HEK293T (cell line): Measurements from ENCODE around the gene MAG.

Experiments used
- CTCF ChIA-PET: fragments of 350-600 bp; formaldehyde crosslinking; extraction: SDS; loops from one replicate; lab custom pipeline; 2021; ENCODE audit warnings: antibody characterized with exemption, inconsistent platforms; lab: Yijun Ruan, JAX
- POLR2A ChIA-PET: fragments of 350-600 bp; formaldehyde crosslinking; extraction: SDS; loops from one replicate; lab custom pipeline; 2020; ENCODE audit warnings: antibody characterized with exemption, inconsistent platforms; lab: Yijun Ruan, JAX
- DNase-seq: peaks from one replicate; pipeline ENCODE4 v3.0.0; 2012; ENCODE audit warnings: mixed read lengths; ENCODE audit errors: extremely low spot score
- ARNT ChIP-seq: fragments of 450-650 bp; IDR thresholded peaks from 2 replicates; pipeline ENCODE4 v1.6.1; 2017; ENCODE audit warnings: mild to moderate bottlenecking
- BHLHE40 ChIP-seq: fragments of 450-650 bp; IDR thresholded peaks from 2 replicates; pipeline ENCODE4 v1.6.1; 2016; ENCODE audit warnings: mild to moderate bottlenecking, moderate library complexity, borderline replicate concordance
- CTBP1 ChIP-seq: fragments of 450-650 bp; IDR thresholded peaks from 2 replicates; pipeline ENCODE4 v1.6.1; 2016; ENCODE audit warnings: borderline replicate concordance
- ELF4 ChIP-seq: fragments of 450-650 bp; IDR thresholded peaks from 2 replicates; pipeline ENCODE4 v1.6.1; 2017; ENCODE audit warnings: antibody characterized with exemption
- FOXA1 ChIP-seq: fragments of 450-650 bp; IDR thresholded peaks from 2 replicates; pipeline ENCODE4 v1.6.1; 2016; ENCODE audit warnings: mild to moderate bottlenecking
- FOXK2 ChIP-seq: fragments of 450-650 bp; IDR thresholded peaks from 2 replicates; pipeline ENCODE4 v1.6.1; 2016; ENCODE audit warnings: mild to moderate bottlenecking
- FOXM1 ChIP-seq: fragments of 450-650 bp; IDR thresholded peaks from 2 replicates; pipeline ENCODE4 v1.6.1; 2017; ENCODE audit warnings: mild to moderate bottlenecking, borderline replicate concordance
- HDGF ChIP-seq: fragments of 450-650 bp; IDR thresholded peaks from 2 replicates; pipeline ENCODE4 v1.6.1; 2017; ENCODE audit warnings: antibody characterized with exemption, borderline replicate concordance
- L3MBTL2 ChIP-seq: fragments of 450-650 bp; conservative IDR thresholded peaks from 2 replicates; pipeline ENCODE4 v1.6.1; 2016; ENCODE audit warnings: mild to moderate bottlenecking
- LEF1 ChIP-seq: fragments of 450-650 bp; IDR thresholded peaks from 2 replicates; pipeline ENCODE4 v1.6.1; 2017; ENCODE audit warnings: mild to moderate bottlenecking, borderline replicate concordance
- NFRKB ChIP-seq: fragments of 450-650 bp; IDR thresholded peaks from 2 replicates; pipeline ENCODE4 v1.6.1; 2016; ENCODE audit warnings: mild to moderate bottlenecking, moderate library complexity
- PKNOX1 ChIP-seq: fragments of 450-650 bp; IDR thresholded peaks from 2 replicates; pipeline ENCODE4 v1.6.1; 2016
- SP1 ChIP-seq: fragments of 450-650 bp; IDR thresholded peaks from 2 replicates; pipeline ENCODE4 v1.6.1; 2017
- SUZ12 ChIP-seq: fragments of 450-650 bp; IDR thresholded peaks from 2 replicates; pipeline ENCODE4 v1.6.1; 2016; ENCODE audit warnings: mild to moderate bottlenecking
- TARDBP ChIP-seq: fragments of 450-650 bp; IDR thresholded peaks from 2 replicates; pipeline ENCODE4 v1.6.1; 2016
- ZNF384 ChIP-seq: fragments of 450-650 bp; IDR thresholded peaks from 2 replicates; pipeline ENCODE4 v1.6.1; 2016

MAG gene

GRCh38 chr19:35304036-35304435, 12.1 kb downstream of the MAG start:
- POLR2A ChIA-PET, result no interaction called here
- DNase-seq, result no peak
- TF ChIP-seq LEF1 (no peak), ZNF384 (no peak), FOXA1 (no peak), CTBP1 (no peak), L3MBTL2 (no peak), SP1 (no peak), ARNT (no peak), HDGF (no peak), BHLHE40 (no peak), TARDBP (no peak), PKNOX1 (no peak), ELF4 (no peak), SUZ12 (no peak), NFRKB (no peak), FOXM1 (no peak)
- CTCF ChIA-PET, result no interaction called here

GRCh38 chr19:35305181-35305580, 13.2 kb downstream of the MAG start:
- DNase-seq, result no peak
- no peak for TF ChIP-seq L3MBTL2
- no peak for TF ChIP-seq SUZ12
- no peak for TF ChIP-seq BHLHE40
- ChIA-PET POLR2A (no interaction called here), CTCF (no interaction called here)

GRCh38 chr19:35306473-35307246, 14.7 kb downstream of the MAG start:
- peak; percentile 48 for DNase-seq
- ChIA-PET CTCF (no interaction called here), POLR2A (no interaction called here)
- no peak for TF ChIP-seq ZNF384
- TF ChIP-seq SUZ12, result no peak
- no peak for TF ChIP-seq NFRKB
- TF ChIP-seq BHLHE40, result no peak
- no peak for TF ChIP-seq CTBP1
- TF ChIP-seq FOXA1, result no peak
- TF ChIP-seq FOXM1, result no peak
- TF ChIP-seq L3MBTL2, result no peak

- DNase-seq, result no peak
- TF ChIP-seq FOXM1 (no peak), L3MBTL2 (no peak), TARDBP (no peak), PKNOX1 (no peak), ELF4 (no peak), NFRKB (no peak), LEF1 (no peak), CTBP1 (no peak), SUZ12 (no peak), FOXA1 (no peak), FOXK2 (no peak), BHLHE40 (no peak), SP1 (no peak), ARNT (no peak)
- CTCF ChIA-PET, result interaction anchor here (0.6 kb wide), 1 partner anchor 110 kb away, joined by 3 read pairs; no protein-coding TSS in a partner anchor
- POLR2A ChIA-PET, result no interaction called here
Measured at GRCh38 chr19:35307931-35308330, 16.0 kb downstream of the MAG start.

- ChIA-PET POLR2A (no interaction called here), CTCF (no interaction called here)
- TF ChIP-seq PKNOX1, result no peak
- no peak for TF ChIP-seq CTBP1
- TF ChIP-seq LEF1, result no peak
- no peak for TF ChIP-seq SUZ12
- TF ChIP-seq SP1, result no peak
- no peak for TF ChIP-seq BHLHE40
- no peak for TF ChIP-seq FOXA1
- TF ChIP-seq FOXK2, result no peak
- no peak for TF ChIP-seq TARDBP
- no peak for DNase-seq
Measured at GRCh38 chr19:35308910-35309309, 16.9 kb downstream of the MAG start.

- POLR2A ChIA-PET, result no interaction called here
- CTCF ChIA-PET, result no interaction called here
- DNase-seq, result no peak
- TF ChIP-seq BHLHE40 (no peak), SUZ12 (no peak), TARDBP (no peak), CTBP1 (no peak), SP1 (no peak), NFRKB (no peak), FOXA1 (no peak), LEF1 (no peak)
Measured at GRCh38 chr19:35309481-35310279, 17.7 kb downstream of the MAG start.
